WTC11 (cell line): ENCODE results near the gene ATP11A. TPM values are rescaled to one million over a fixed set of nuclear protein-coding genes. Genes with fewer than 3 reads are reported as not detected.

Experiments used
- ATAC-seq: fragments of 200-7000 bp; cut with Tn5 transposase; 2 replicates; pipeline ENCODE4 v1.10.0; 2021; ENCODE audit warnings: mild to moderate bottlenecking, moderate library complexity
- CTCF ChIA-PET: fragments of 300-600 bp; sonication (Branson Sonifier 250); formaldehyde crosslinking; loops from one replicate; lab custom pipeline; 2021; ENCODE audit warnings: antibody characterized with exemption; lab: Charles Lee
- POLR2A ChIA-PET: fragments of 350-600 bp; sonication (Branson Sonifier 250); formaldehyde crosslinking; loops from one replicate; lab custom pipeline; 2021; ENCODE audit warnings: antibody characterized with exemption; lab: Charles Lee
- DNase-seq: peaks from one replicate; pipeline ENCODE4 v3.0.0; 2021; ENCODE audit warnings: low spot score
- H3K27ac Mint-ChIP-seq: 2 replicates; pipeline ENCODE4 v1.8.0; 2021; ENCODE audit warnings: mixed read lengths
- H3K27me3 Mint-ChIP-seq: 2 replicates; pipeline ENCODE4 v1.8.0; 2021; ENCODE audit warnings: low read depth, mild to moderate bottlenecking, moderate library complexity, mixed read lengths
- H3K36me3 Mint-ChIP-seq: 2 replicates; pipeline ENCODE4 v1.8.0; 2021; ENCODE audit warnings: mixed read lengths
- H3K4me1 Mint-ChIP-seq: 2 replicates; pipeline ENCODE4 v1.8.0; 2022; ENCODE audit warnings: mixed read lengths
- H3K4me3 Mint-ChIP-seq: 2 replicates; pipeline ENCODE4 v1.8.0; 2021; ENCODE audit warnings: mild to moderate bottlenecking, moderate library complexity, mixed read lengths
- H3K9me3 Mint-ChIP-seq: 2 replicates; pipeline ENCODE4 v1.8.0; 2021; ENCODE audit warnings: mixed read lengths
- CDX4 ChIP-seq: fragments of 250-450 bp; sonication (Bioruptor Pico); IDR thresholded peaks from 2 replicates; pipeline ENCODE4 v1.9.0; 2021; ENCODE audit warnings: moderate library complexity, mild to moderate bottlenecking, inconsistent platforms, borderline replicate concordance
- CREM ChIP-seq: sonication (generic); formaldehyde crosslinking; IDR thresholded peaks from 2 replicates; pipeline ENCODE4 v1.8.1; 2022; ENCODE audit warnings: mild to moderate bottlenecking, missing genetic modification reagents, moderate library complexity
- CTCF ChIP-seq: fragments of 200-600 bp; IDR thresholded peaks from 2 replicates; pipeline ENCODE4 v1.8.0; 2022; ENCODE audit warnings: antibody characterized with exemption
- FOXK1 ChIP-seq: sonication (generic); formaldehyde crosslinking; IDR thresholded peaks from 2 replicates; pipeline ENCODE4 v1.8.0; 2022; ENCODE audit warnings: mild to moderate bottlenecking, moderate library complexity, missing genetic modification reagents
- MYBL2 ChIP-seq: sonication (generic); formaldehyde crosslinking; IDR thresholded peaks from 2 replicates; pipeline ENCODE4 v1.8.1; 2023; ENCODE audit warnings: mild to moderate bottlenecking, moderate library complexity, missing genetic modification reagents
- NFYB ChIP-seq: sonication (generic); formaldehyde crosslinking; conservative IDR thresholded peaks from 2 replicates; pipeline ENCODE4 v1.8.0; 2022; ENCODE audit warnings: low read depth, missing genetic modification reagents
- PRRX2 ChIP-seq: fragments of 250-450 bp; sonication (Bioruptor Pico); IDR thresholded peaks from 2 replicates; pipeline ENCODE4 v1.8.0; 2021; ENCODE audit warnings: mild to moderate bottlenecking
- RORB ChIP-seq: fragments of 250-450 bp; sonication (Bioruptor Pico); IDR thresholded peaks from 2 replicates; pipeline ENCODE4 v1.9.0; 2021; ENCODE audit warnings: mild to moderate bottlenecking
- SMAD3 ChIP-seq: sonication (generic); formaldehyde crosslinking; IDR thresholded peaks from 2 replicates; pipeline ENCODE4 v1.8.0; 2022; ENCODE audit warnings: missing genetic modification reagents, mild to moderate bottlenecking, borderline replicate concordance
- TEAD1 ChIP-seq: sonication (generic); formaldehyde crosslinking; IDR thresholded peaks from 2 replicates; pipeline ENCODE4 v1.8.0; 2022; ENCODE audit warnings: mild to moderate bottlenecking, missing genetic modification reagents
- ZBTB21 ChIP-seq: sonication (generic); formaldehyde crosslinking; IDR thresholded peaks from 2 replicates; pipeline ENCODE4 v1.8.1; 2023; ENCODE audit warnings: mild to moderate bottlenecking, missing genetic modification reagents, borderline replicate concordance
- ZNF121 ChIP-seq: sonication (generic); formaldehyde crosslinking; IDR thresholded peaks from 2 replicates; pipeline ENCODE4 v1.8.0; 2023; ENCODE audit warnings: missing genetic modification reagents
- ZNF138 ChIP-seq: sonication (generic); formaldehyde crosslinking; conservative IDR thresholded peaks from 2 replicates; pipeline ENCODE4 v1.8.1; 2022; ENCODE audit warnings: mild to moderate bottlenecking, moderate library complexity, missing genetic modification reagents
- ZNF232 ChIP-seq: sonication (generic); formaldehyde crosslinking; IDR thresholded peaks from 2 replicates; pipeline ENCODE4 v1.8.0; 2022; ENCODE audit warnings: mild to moderate bottlenecking, missing genetic modification reagents
- ZNF416 ChIP-seq: fragments of 250-450 bp; sonication (Bioruptor Pico); IDR thresholded peaks from 2 replicates; pipeline ENCODE4 v1.9.0; 2021; ENCODE audit warnings: mild to moderate bottlenecking, inconsistent platforms
- ZNF671 ChIP-seq: fragments of 250-450 bp; sonication (Bioruptor Pico); IDR thresholded peaks from 2 replicates; pipeline ENCODE4 v1.8.0; 2021; ENCODE audit warnings: mild to moderate bottlenecking
- total RNA-seq: library from RNA; stranded (reverse); gene quantifications from 3 replicates; pipeline ENCODE4 v1.2.3, GENCODE V29; 2021
- TF ChIP-seq, protein P1 (sequence below): sonication (generic); formaldehyde crosslinking; IDR thresholded peaks from 2 replicates; pipeline ENCODE4 v1.8.0; 2022; ENCODE audit warnings: mild to moderate bottlenecking, missing genetic modification reagents
- TF ChIP-seq, protein P2 (sequence below): fragments of 250-450 bp; sonication (Bioruptor Pico); IDR thresholded peaks from 2 replicates; pipeline ENCODE4 v1.9.0; 2021; ENCODE audit warnings: mild to moderate bottlenecking
- TF ChIP-seq, protein P3 (sequence below): sonication (generic); formaldehyde crosslinking; IDR thresholded peaks from 2 replicates; pipeline ENCODE4 v1.8.0; 2022; ENCODE audit warnings: mild to moderate bottlenecking, missing genetic modification reagents

The ATP11A gene
- total RNA-seq, 1 experiment from 2014 or later = 100 TPM

- Mint-ChIP-seq H3K4me1 (peaks cover 93% of the 10 kb centered on the region), H3K4me3 (peak overlapping the region; percentile 40), H3K9me3 (no peaks in the 10 kb centered on the region), H3K36me3 (peaks cover 10% of the 10 kb centered on the region), H3K27ac (peak overlapping the region; percentile 95), H3K27me3 (no peaks in the 10 kb centered on the region)
- ATAC-seq (no peak), DNase-seq (peak; percentile 6)
- TF ChIP-seq ZNF121 (CRISPR knock-in tag) = peak; percentile 92
- no peak for TF ChIP-seq ZNF671 (CRISPR knock-in tag)
- ChIA-PET POLR2A (interaction anchor here (1.2 kb wide), 2 partner anchors 23 to 104 kb away, joined by 3 to 10 read pairs; no protein-coding TSS in a partner anchor), CTCF (interaction anchor here (0.8 to 2.3 kb wide), 10 partner anchors 8 to 163 kb away, joined by 3 to 13 read pairs (median 4); no protein-coding TSS in a partner anchor)
Measured at GRCh38 chr13:112710855-112711527, 21.2 kb downstream of the ATP11A start.

- ATAC-seq (peak; percentile 94), DNase-seq (peak; percentile 74)
- H3K27ac Mint-ChIP-seq = peak overlapping the region; percentile 95
- no peaks in the 10 kb centered on the region for H3K27me3 Mint-ChIP-seq
- peaks cover 9% of the 10 kb centered on the region for H3K36me3 Mint-ChIP-seq
- H3K4me1 Mint-ChIP-seq = peaks cover 93% of the 10 kb centered on the region
- TF ChIP-seq MYBL2 (CRISPR knock-in tag) (no peak), RORB (no peak), CREM (CRISPR knock-in tag) (0 out of 2 replicates have a peak, but pooled peaks have one; percentile 17), FOXK1 (CRISPR knock-in tag) (peak; percentile 60)
- TF ChIP-seq, protein P1, sequence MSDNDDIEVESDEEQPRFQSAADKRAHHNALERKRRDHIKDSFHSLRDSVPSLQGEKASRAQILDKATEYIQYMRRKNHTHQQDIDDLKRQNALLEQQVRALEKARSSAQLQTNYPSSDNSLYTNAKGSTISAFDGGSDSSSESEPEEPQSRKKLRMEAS = peak; percentile 64; the same call in 1 of the 2 replicates
- TF ChIP-seq, all 79 proteins: peak for 3
- peak overlapping the region; percentile 40 for H3K4me3 Mint-ChIP-seq
- ChIA-PET CTCF (interaction anchor here (0.7 to 2.3 kb wide), 17 partner anchors 9 to 220 kb away, joined by 3 to 13 read pairs (median 4); no protein-coding TSS in a partner anchor), POLR2A (interaction anchor here (0.8 to 1.2 kb wide), 2 partner anchors 22 to 122 kb away, joined by 3 to 10 read pairs; no protein-coding TSS in a partner anchor)
- H3K9me3 Mint-ChIP-seq = no peaks in the 10 kb centered on the region
Measured at GRCh38 chr13:112711528-112712265, 21.9 kb downstream of the ATP11A start.

- peaks cover 93% of the 10 kb centered on the region for H3K4me1 Mint-ChIP-seq
- TF ChIP-seq ZBTB21 (no peak), CDX4 (CRISPR knock-in tag) (no peak), ZNF232 (CRISPR knock-in tag) (no peak), ZNF416 (CRISPR knock-in tag) (no peak), TEAD1 (CRISPR knock-in tag) (no peak), CTCF (no peak), PRRX2 (CRISPR knock-in tag) (no peak), SMAD3 (CRISPR knock-in tag) (no peak), ZNF138 (CRISPR knock-in tag) (no peak), NFYB (CRISPR knock-in tag) (no peak), ZNF671 (CRISPR knock-in tag) (no peak)
- TF ChIP-seq, protein P2, sequence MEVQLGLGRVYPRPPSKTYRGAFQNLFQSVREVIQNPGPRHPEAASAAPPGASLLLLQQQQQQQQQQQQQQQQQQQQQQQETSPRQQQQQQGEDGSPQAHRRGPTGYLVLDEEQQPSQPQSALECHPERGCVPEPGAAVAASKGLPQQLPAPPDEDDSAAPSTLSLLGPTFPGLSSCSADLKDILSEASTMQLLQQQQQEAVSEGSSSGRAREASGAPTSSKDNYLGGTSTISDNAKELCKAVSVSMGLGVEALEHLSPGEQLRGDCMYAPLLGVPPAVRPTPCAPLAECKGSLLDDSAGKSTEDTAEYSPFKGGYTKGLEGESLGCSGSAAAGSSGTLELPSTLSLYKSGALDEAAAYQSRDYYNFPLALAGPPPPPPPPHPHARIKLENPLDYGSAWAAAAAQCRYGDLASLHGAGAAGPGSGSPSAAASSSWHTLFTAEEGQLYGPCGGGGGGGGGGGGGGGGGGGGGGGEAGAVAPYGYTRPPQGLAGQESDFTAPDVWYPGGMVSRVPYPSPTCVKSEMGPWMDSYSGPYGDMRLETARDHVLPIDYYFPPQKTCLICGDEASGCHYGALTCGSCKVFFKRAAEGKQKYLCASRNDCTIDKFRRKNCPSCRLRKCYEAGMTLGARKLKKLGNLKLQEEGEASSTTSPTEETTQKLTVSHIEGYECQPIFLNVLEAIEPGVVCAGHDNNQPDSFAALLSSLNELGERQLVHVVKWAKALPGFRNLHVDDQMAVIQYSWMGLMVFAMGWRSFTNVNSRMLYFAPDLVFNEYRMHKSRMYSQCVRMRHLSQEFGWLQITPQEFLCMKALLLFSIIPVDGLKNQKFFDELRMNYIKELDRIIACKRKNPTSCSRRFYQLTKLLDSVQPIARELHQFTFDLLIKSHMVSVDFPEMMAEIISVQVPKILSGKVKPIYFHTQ (CRISPR knock-in tag) = no peak
- TF ChIP-seq, protein P3, sequence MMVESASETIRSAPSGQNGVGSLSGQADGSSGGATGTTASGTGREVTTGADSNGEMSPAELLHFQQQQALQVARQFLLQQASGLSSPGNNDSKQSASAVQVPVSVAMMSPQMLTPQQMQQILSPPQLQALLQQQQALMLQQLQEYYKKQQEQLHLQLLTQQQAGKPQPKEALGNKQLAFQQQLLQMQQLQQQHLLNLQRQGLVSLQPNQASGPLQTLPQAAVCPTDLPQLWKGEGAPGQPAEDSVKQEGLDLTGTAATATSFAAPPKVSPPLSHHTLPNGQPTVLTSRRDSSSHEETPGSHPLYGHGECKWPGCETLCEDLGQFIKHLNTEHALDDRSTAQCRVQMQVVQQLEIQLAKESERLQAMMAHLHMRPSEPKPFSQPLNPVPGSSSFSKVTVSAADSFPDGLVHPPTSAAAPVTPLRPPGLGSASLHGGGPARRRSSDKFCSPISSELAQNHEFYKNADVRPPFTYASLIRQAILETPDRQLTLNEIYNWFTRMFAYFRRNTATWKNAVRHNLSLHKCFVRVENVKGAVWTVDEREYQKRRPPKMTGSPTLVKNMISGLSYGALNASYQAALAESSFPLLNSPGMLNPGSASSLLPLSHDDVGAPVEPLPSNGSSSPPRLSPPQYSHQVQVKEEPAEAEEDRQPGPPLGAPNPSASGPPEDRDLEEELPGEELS (CRISPR knock-in tag) = no peak
Measured at GRCh38 chr13:112712451-112713207, 22.8 kb downstream of the ATP11A start.

More at GRCh38 chr13:112712451-112713207, 22.8 kb downstream of the ATP11A start:
- Mint-ChIP-seq H3K4me3 (peak overlapping the region; percentile 13; the same call in 1 of the 2 replicates), H3K27ac (peak overlapping the region; percentile 95), H3K36me3 (peaks cover 10% of the 10 kb centered on the region), H3K27me3 (no peaks in the 10 kb centered on the region), H3K9me3 (no peaks in the 10 kb centered on the region)
- no peak for ATAC-seq
- ChIA-PET CTCF (interaction anchor here (0.9 to 2.3 kb wide), 13 partner anchors 10 to 219 kb away, joined by 3 to 13 read pairs (median 5); no protein-coding TSS in a partner anchor), POLR2A (interaction anchor here (0.8 to 1.2 kb wide), 2 partner anchors 21 to 123 kb away, joined by 3 to 10 read pairs; no protein-coding TSS in a partner anchor)
- DNase-seq = no peak
